Measurements from ENCODE around the gene SOX15. TPM values are rescaled to one million over a fixed set of nuclear protein-coding genes. Genes with fewer than 3 reads are reported as not detected.

SOX15 gene
- total RNA-seq, 6 donors from 2014 or later, result 0.63 to 1.5 (median 0.71) TPM; not detected in 3

GRCh38 chr17:7632492-7632894 is 42.6 kb upstream of the SOX15 start:
- no peak overlapping the region for H3K27ac ChIP-seq
- H3K9me3 ChIP-seq, result no peaks in the 10 kb centered on the region
- peak in 1 of 2 donors; percentile 69 for ATAC-seq (ENCODE audit: low FRiP score in 2 of 2)
- WGBS, 2 donors, result 44 to 50% methylated on average over 6 of the region's 6 CpGs
- H3K27me3 ChIP-seq, result no peaks in the 10 kb centered on the region
- peak in 1 of 2 donors; percentile 40 for DNase-seq
- no peaks in the 10 kb centered on the region for H3K36me3 ChIP-seq
- TF ChIP-seq CTCF (IDR thresholded peaks at IDR 0.05) (peak in 5 of 6 experiments; percentile 22 to 58 (median 46)), POLR2AphosphoS5 (IDR thresholded peaks at IDR 0.05) (no peak)
- H3K4me1 ChIP-seq, result peaks cover 5 to 7% (median 5%) of the 10 kb centered on the region in 4 donors
- H3K4me3 ChIP-seq, result no peak overlapping the region

- Histone ChIP-seq H3K36me3 (no peaks in the 10 kb centered on the region), H3K27ac (no peak overlapping the region), H3K9me3 (no peaks in the 10 kb centered on the region), H3K4me3 (no peak overlapping the region), H3K27me3 (no peaks in the 10 kb centered on the region), H3K4me1 (peaks cover 8 to 13% (median 9%) of the 10 kb centered on the region in 4 donors)
- ATAC-seq (ENCODE audit: low FRiP score in 2 of 2) (no peak), DNase-seq (no peak)
- 76 to 81% methylated on average over 11 of the region's 11 CpGs for WGBS, 2 donors
- TF ChIP-seq POLR2AphosphoS5 (IDR thresholded peaks at IDR 0.05) (no peak), CTCF (IDR thresholded peaks at IDR 0.05) (no peak), POLR2A (IDR thresholded peaks at IDR 0.05) (no peak), EP300 (IDR thresholded peaks at IDR 0.05) (no peak)
These were observed 41.8 kb upstream of the SOX15 start for GRCh38 chr17:7631398-7632380.

- TF ChIP-seq CTCF (IDR thresholded peaks at IDR 0.05), result no peak
- TF ChIP-seq POLR2A (IDR thresholded peaks at IDR 0.05), result no peak
- WGBS, 2 donors, result 84% methylated on average over 13 of the region's 13 CpGs
These were observed 40.2 kb upstream of the SOX15 start, which contains the start of gene SHBG for GRCh38 chr17:7629939-7630571. SHBG (plus strand) TSS chr17:7630135; CDS start chr17:7630173, 38 bp downstream.

GRCh38 chr17:7627250-7628121 is 37.6 kb upstream of the SOX15 start, which contains the start of gene SAT2:
SAT2 (minus strand) TSS chr17:7627821; CDS start chr17:7627635, 186 bp downstream.
- Histone ChIP-seq H3K4me3 (peak within 1 kb of the TSS; percentile 65 to 82 (median 76)), H3K27me3 (no peaks in the 10 kb centered on the region), H3K36me3 (peaks cover 0 to 7% (median 0%) of the 10 kb centered on the region in 4 donors), H3K9me3 (no peaks in the 10 kb centered on the region), H3K27ac (peak within 1 kb of the TSS; percentile 86 to 96 (median 92)), H3K4me1 (peaks cover 9 to 20% (median 15%) of the 10 kb centered on the region in 4 donors)
- TF ChIP-seq EP300 (IDR thresholded peaks at IDR 0.05) (no peak), POLR2A (IDR thresholded peaks at IDR 0.05) (peak in 3 of 4 donors; percentile 55 to 87 (median 59)), POLR2AphosphoS5 (IDR thresholded peaks at IDR 0.05) (peak; percentile 58 to 84), CTCF (IDR thresholded peaks at IDR 0.05) (no peak)
- ATAC-seq (ENCODE audit: low FRiP score in 2 of 2) (peak; percentile 97 to 99), DNase-seq (peak; percentile 93 to 94)
- WGBS, 2 donors, result 2% methylated on average over 18 to 52 of the region's 54 CpGs

More at GRCh38 chr17:7629939-7630571, 40.2 kb upstream of the SOX15 start, which contains the start of gene SHBG:
- Histone ChIP-seq H3K4me1 (peaks cover 9 to 20% (median 15%) of the 10 kb centered on the region in 4 donors), H3K36me3 (peaks cover 0 to 7% (median 0%) of the 10 kb centered on the region in 4 donors), H3K27me3 (no peaks in the 10 kb centered on the region), H3K27ac (no peak within 1 kb of the TSS), H3K4me3 (no peak within 1 kb of the TSS), H3K9me3 (no peaks in the 10 kb centered on the region)
- ATAC-seq (ENCODE audit: low FRiP score in 2 of 2) (no peak), DNase-seq (no peak)

All from upper lobe of left lung (tissue), 6 donors.